Jurkat, Clone E6-1 (cell line): ENCODE data around the gene STRN3.
"Not testable (repeated sequence)": the region's sequence is repeated elsewhere in the genome, so short reads cannot be mapped to it uniquely, and the experiment has no call there.

Source experiments
- DNase-seq: peaks from one replicate; pipeline ENCODE4 v3.0.0-alpha.2; 2011; ENCODE audit warnings: low read depth, low spot score
- H3K4me3 ChIP-seq: 2 replicates; pipeline ENCODE4 v1.5.1; 2011; ENCODE audit warnings: mild to moderate bottlenecking, low read length, control low read depth, moderate library complexity

Gene STRN3

GRCh38 chr14:31009836-31010574, 16.2 kb downstream of the STRN3 start:
- no peak for DNase-seq
- H3K4me3 ChIP-seq = no peak overlapping the region

- no peak overlapping the region for H3K4me3 ChIP-seq
- no peak for DNase-seq
Measured at GRCh38 chr14:31006703-31007102, 19.5 kb downstream of the STRN3 start.

GRCh38 chr14:31004007-31004406, 22.2 kb downstream of the STRN3 start:
- DNase-seq, H3K4me3 ChIP-seq: not testable (repeated sequence)

GRCh38 chr14:31003284-31003683, 22.9 kb downstream of the STRN3 start:
- no peak overlapping the region for H3K4me3 ChIP-seq
- no peak for DNase-seq

GRCh38 chr14:31001339-31001658, 24.9 kb downstream of the STRN3 start:
- DNase-seq = no peak
- no peak overlapping the region for H3K4me3 ChIP-seq

GRCh38 chr14:31000629-31001338, 25.4 kb downstream of the STRN3 start:
- H3K4me3 ChIP-seq = no peak overlapping the region

GRCh38 chr14:30999038-30999773, 27.0 kb downstream of the STRN3 start:
- DNase-seq = no peak
- no peak overlapping the region for H3K4me3 ChIP-seq

More at GRCh38 chr14:31000629-31001338, 25.4 kb downstream of the STRN3 start:
- no peak for DNase-seq

- H3K4me3 ChIP-seq = no peak overlapping the region
- no peak for DNase-seq
Measured at GRCh38 chr14:30998100-30998706, 28.0 kb downstream of the STRN3 start.

- no peak for DNase-seq
- H3K4me3 ChIP-seq = no peak overlapping the region
Measured at GRCh38 chr14:30996892-30997659, 29.1 kb downstream of the STRN3 start.

GRCh38 chr14:30995689-30996088, 30.5 kb downstream of the STRN3 start:
- DNase-seq = no peak
- no peak overlapping the region for H3K4me3 ChIP-seq

GRCh38 chr14:30994681-30995620, 31.2 kb downstream of the STRN3 start:
- no peak for DNase-seq
- no peak overlapping the region for H3K4me3 ChIP-seq

- H3K4me3 ChIP-seq = no peak overlapping the region
- DNase-seq = no peak
Measured at GRCh38 chr14:30993071-30993470, 33.1 kb downstream of the STRN3 start.

GRCh38 chr14:30991408-30991807, 34.8 kb downstream of the STRN3 start:
- no peak for DNase-seq
- H3K4me3 ChIP-seq = no peak overlapping the region

- DNase-seq = no peak
- no peak overlapping the region for H3K4me3 ChIP-seq
Measured at GRCh38 chr14:30990770-30991169, 35.4 kb downstream of the STRN3 start.

- no peak overlapping the region for H3K4me3 ChIP-seq
- no peak for DNase-seq
Measured at GRCh38 chr14:30988509-30988908, 37.7 kb downstream of the STRN3 start.

GRCh38 chr14:30985796-30986195, 40.4 kb downstream of the STRN3 start:
- H3K4me3 ChIP-seq = no peak overlapping the region
- DNase-seq = no peak

GRCh38 chr14:30983858-30984257, 42.3 kb downstream of the STRN3 start:
- no peak overlapping the region for H3K4me3 ChIP-seq
- no peak for DNase-seq

- no peak overlapping the region for H3K4me3 ChIP-seq
- DNase-seq = no peak
Measured at GRCh38 chr14:30982533-30982932, 43.6 kb downstream of the STRN3 start.
